Measurements from ENCODE around the gene ZZZ3. TPM values are rescaled to one million over a fixed set of nuclear protein-coding genes. Genes with fewer than 3 reads are reported as not detected.

The ZZZ3 gene
- total RNA-seq, 1 donor from 2014 or later = 69.2 TPM

GRCh38 chr1:77673716-77674355 is 8.6 kb downstream of the ZZZ3 start:
- Histone ChIP-seq H3K27me3 (ENCODE audit: control insufficient read depth, insufficient read depth, low read length) (no peaks in the 10 kb centered on the region), H3K36me3 (ENCODE audit: control insufficient read depth, insufficient read depth, low read length) (no peaks in the 10 kb centered on the region), H3K4me3 (ENCODE audit: low read depth, low read length) (no peak overlapping the region)
- no peak for FAIRE-seq
- no peak for DNase-seq (ENCODE audit: low read depth)
- no peak for TF ChIP-seq CTCF (IDR thresholded peaks at IDR 0.05; ENCODE audit: insufficient read depth, low read length, severe bottlenecking)

- Histone ChIP-seq H3K36me3 (ENCODE audit: control insufficient read depth, insufficient read depth, low read length) (no peaks in the 10 kb centered on the region), H3K4me3 (ENCODE audit: low read depth, low read length) (no peak overlapping the region), H3K27me3 (ENCODE audit: control insufficient read depth, insufficient read depth, low read length) (no peaks in the 10 kb centered on the region)
- FAIRE-seq (no peak), DNase-seq (ENCODE audit: low read depth) (no peak)
- no peak for TF ChIP-seq CTCF (IDR thresholded peaks at IDR 0.05; ENCODE audit: insufficient read depth, low read length, severe bottlenecking)
These were observed 9.4 kb downstream of the ZZZ3 start for GRCh38 chr1:77673030-77673429.

GRCh38 chr1:77672374-77672773 is 10.1 kb downstream of the ZZZ3 start:
- FAIRE-seq (no peak), DNase-seq (ENCODE audit: low read depth) (no peak)
- no peak overlapping the region for H3K4me3 ChIP-seq (ENCODE audit: low read depth, low read length)
- H3K36me3 ChIP-seq (ENCODE audit: control insufficient read depth, insufficient read depth, low read length) = no peaks in the 10 kb centered on the region
- TF ChIP-seq CTCF (IDR thresholded peaks at IDR 0.05; ENCODE audit: insufficient read depth, low read length, severe bottlenecking) = no peak
- H3K27me3 ChIP-seq (ENCODE audit: control insufficient read depth, insufficient read depth, low read length) = no peaks in the 10 kb centered on the region

- FAIRE-seq (no peak), DNase-seq (ENCODE audit: low read depth) (no peak)
- H3K36me3 ChIP-seq (ENCODE audit: control insufficient read depth, insufficient read depth, low read length) = no peaks in the 10 kb centered on the region
- TF ChIP-seq CTCF (IDR thresholded peaks at IDR 0.05; ENCODE audit: insufficient read depth, low read length, severe bottlenecking) = no peak
- no peaks in the 10 kb centered on the region for H3K27me3 ChIP-seq (ENCODE audit: control insufficient read depth, insufficient read depth, low read length)
- H3K4me3 ChIP-seq (ENCODE audit: low read depth, low read length) = no peak overlapping the region
These were observed 10.6 kb downstream of the ZZZ3 start for GRCh38 chr1:77671836-77672235.

GRCh38 chr1:77670330-77670729 is 12.1 kb downstream of the ZZZ3 start:
- DNase-seq (ENCODE audit: low read depth) (no peak), FAIRE-seq (no peak)
- no peaks in the 10 kb centered on the region for H3K27me3 ChIP-seq (ENCODE audit: control insufficient read depth, insufficient read depth, low read length)
- H3K4me3 ChIP-seq (ENCODE audit: low read depth, low read length) = no peak overlapping the region
- H3K36me3 ChIP-seq (ENCODE audit: control insufficient read depth, insufficient read depth, low read length) = no peaks in the 10 kb centered on the region
- TF ChIP-seq CTCF (IDR thresholded peaks at IDR 0.05; ENCODE audit: insufficient read depth, low read length, severe bottlenecking) = no peak

- no peaks in the 10 kb centered on the region for H3K36me3 ChIP-seq (ENCODE audit: control insufficient read depth, insufficient read depth, low read length)
- FAIRE-seq = no peak
These were observed 13.5 kb downstream of the ZZZ3 start for GRCh38 chr1:77668924-77669449.

More at GRCh38 chr1:77668924-77669449, 13.5 kb downstream of the ZZZ3 start:
- no peaks in the 10 kb centered on the region for H3K27me3 ChIP-seq (ENCODE audit: control insufficient read depth, insufficient read depth, low read length)
- no peak overlapping the region for H3K4me3 ChIP-seq (ENCODE audit: low read depth, low read length)
- no peak for DNase-seq (ENCODE audit: low read depth)
- TF ChIP-seq CTCF (IDR thresholded peaks at IDR 0.05; ENCODE audit: insufficient read depth, low read length, severe bottlenecking) = no peak
